IMR-90 (cell line): ENCODE results near the gene IL22RA2. TPM values are rescaled to one million over a fixed set of nuclear protein-coding genes. Genes with fewer than 3 reads are reported as not detected.

Experiments
- ATAC-seq: fragments of 200-7000 bp; cut with Tn5 transposase; 2 replicates; pipeline ENCODE4 v1.9.1; 2020; ENCODE audit warnings: low read depth, mild to moderate bottlenecking, moderate library complexity
- BruUV-seq: library from RNA; stranded (reverse); fragments of 400-500 nt; replicated peaks from 2 replicates; lab custom pipeline; 2021; lab: Mats Ljungman, UMichigan
- CTCF ChIA-PET: fragments of 300-600 bp; formaldehyde crosslinking; extraction: SDS; loops from one replicate; lab custom pipeline; 2021; ENCODE audit warnings: antibody characterized with exemption; lab: Yijun Ruan, JAX
- POLR2A ChIA-PET: fragments of 300-600 bp; sonication (Branson Sonifier 250); formaldehyde crosslinking; loops from one replicate; lab custom pipeline; 2022; ENCODE audit warnings: antibody characterized with exemption; ENCODE audit not compliant: unreplicated experiment; lab: Charles Lee
- DNase-seq: peaks from one replicate; pipeline ENCODE4 v3.0.0; 2013
- H2AFZ ChIP-seq: replicated peaks from 2 replicates; pipeline ENCODE3; 2013; ENCODE audit warnings: low read length, mild to moderate bottlenecking; ENCODE audit not compliant: poor library complexity
- H2AK5ac ChIP-seq: 2 replicates; pipeline ENCODE4 v1.6.1; 2013; ENCODE audit warnings: low read depth, low read length, inconsistent platforms
- H2AK9ac ChIP-seq: replicated peaks from 2 replicates; pipeline ENCODE3; 2013; ENCODE audit warnings: mild to moderate bottlenecking, low read depth, low read length, moderate library complexity; ENCODE audit not compliant: poor library complexity
- H2BK120ac ChIP-seq: 2 replicates; pipeline ENCODE4 v1.6.1; 2013; ENCODE audit warnings: low read depth, low read length, inconsistent platforms
- H2BK15ac ChIP-seq: 3 replicates; pipeline ENCODE4 v1.6.1; 2013; ENCODE audit warnings: low read depth, low read length, inconsistent platforms
- H2BK20ac ChIP-seq: 2 replicates; pipeline ENCODE4 v1.6.1; 2013; ENCODE audit warnings: low read depth, mild to moderate bottlenecking, inconsistent platforms, low read length, moderate library complexity
- H2BK5ac ChIP-seq: 2 replicates; pipeline ENCODE4 v1.6.1; 2013; ENCODE audit warnings: mild to moderate bottlenecking, low read depth, low read length, inconsistent platforms; ENCODE audit not compliant: poor library complexity, severe bottlenecking
- H3K14ac ChIP-seq: replicated peaks from 2 replicates; pipeline ENCODE4 v1.6.1; 2013; ENCODE audit warnings: low read depth, low read length, inconsistent platforms
- H3K18ac ChIP-seq: 2 replicates; pipeline ENCODE4 v1.6.1; 2013; ENCODE audit warnings: low read depth, low read length, control low read depth
- H3K23ac ChIP-seq: 2 replicates; pipeline ENCODE4 v1.6.1; 2013; ENCODE audit warnings: low read depth, low read length, inconsistent platforms
- H3K27ac ChIP-seq: 2 replicates; pipeline ENCODE4 v1.5.1; 2013; ENCODE audit warnings: mild to moderate bottlenecking, control low read depth, low read length; ENCODE audit not compliant: insufficient read depth
- H3K27me3 ChIP-seq: 2 replicates; pipeline ENCODE4 v1.6.1; 2013; ENCODE audit warnings: low read length; ENCODE audit not compliant: control insufficient read depth, insufficient read depth
- H3K36me3 ChIP-seq: 2 replicates; pipeline ENCODE4 v1.6.1; 2013; ENCODE audit warnings: low read length, mixed read lengths; ENCODE audit not compliant: control insufficient read depth, insufficient read depth
- H3K4ac ChIP-seq: 2 replicates; pipeline ENCODE4 v1.6.1; 2013; ENCODE audit warnings: low read depth, low read length, inconsistent platforms
- H3K4me1 ChIP-seq: 2 replicates; pipeline ENCODE4 v1.6.1; 2013; ENCODE audit warnings: low read length, mixed read lengths; ENCODE audit not compliant: control insufficient read depth, insufficient read depth
- H3K4me2 ChIP-seq: 2 replicates; pipeline ENCODE4 v1.6.1; 2013; ENCODE audit warnings: low read depth, mild to moderate bottlenecking, control low read depth, low read length, moderate library complexity
- H3K4me3 ChIP-seq: 2 replicates; pipeline ENCODE4 v1.5.1; 2013; ENCODE audit warnings: low read depth, mild to moderate bottlenecking, control low read depth, low read length, moderate library complexity; ENCODE audit not compliant: insufficient read depth
- H3K56ac ChIP-seq: 2 replicates; pipeline ENCODE4 v1.6.1; 2013; ENCODE audit warnings: low read length, inconsistent platforms; ENCODE audit not compliant: insufficient read depth; ENCODE audit errors: extremely low read depth
- H3K79me1 ChIP-seq, 2 experiments: 2 replicates each; pipeline ENCODE4 v1.6.1; 2013; ENCODE audit warnings: low read length in 2 of 2, inconsistent platforms in 1 of 2, low read depth in 1 of 2
- H3K9ac ChIP-seq: 2 replicates; pipeline ENCODE4 v1.6.1; 2013; ENCODE audit warnings: low read depth, low read length, control low read depth
- H3K9me1 ChIP-seq: 2 replicates; pipeline ENCODE4 v1.6.1; 2013; ENCODE audit warnings: low read length, inconsistent platforms; ENCODE audit not compliant: insufficient read depth
- H3K9me3 ChIP-seq: 2 replicates; pipeline ENCODE4 v1.6.1; 2013; ENCODE audit warnings: low read length; ENCODE audit not compliant: control insufficient read depth, insufficient read depth
- H4K20me1 ChIP-seq: 2 replicates; pipeline ENCODE4 v1.6.1; 2013; ENCODE audit warnings: low read length, inconsistent platforms; ENCODE audit not compliant: insufficient read depth
- H4K5ac ChIP-seq: 2 replicates; pipeline ENCODE4 v1.6.1; 2013; ENCODE audit warnings: mild to moderate bottlenecking, low read depth, low read length, control low read depth
- H4K8ac ChIP-seq, 2 experiments: 2 replicates each; pipeline ENCODE4 v1.6.1; 2013; ENCODE audit warnings: low read depth in 2 of 2, low read length in 2 of 2, control low read depth in 1 of 2, inconsistent platforms in 1 of 2
- H4K91ac ChIP-seq: 2 replicates; pipeline ENCODE4 v1.6.1; 2013; ENCODE audit warnings: low read depth, low read length, inconsistent platforms; ENCODE audit not compliant: insufficient read depth
- CEBPB ChIP-seq: IDR thresholded peaks from 2 replicates; pipeline ENCODE4 v1.6.1; 2012; ENCODE audit warnings: low read depth, low read length, improper control_type of control experiment
- WGBS, 2 experiments: methylation state at CpG; one replicate each; pipeline versions ENCODE4 v1.1.5 to v1.1.7; 2013; ENCODE audit warnings: missing lambda C conversion rate in 2 of 2; ENCODE audit not compliant: insufficient read length in 1 of 2; ENCODE audit errors: extremely low coverage in 2 of 2; 5-methylcytosine and 5-hydroxymethylcytosine counted together
- dilution Hi-C: fragments of 300-500 bp; cut with HindIII; formaldehyde crosslinking; loops from one replicate; pipeline ENCODE4 v1.14.3; 2018; ENCODE audit warnings: low sequenced_read_pairs; ENCODE audit not compliant: unreplicated experiment
- in situ Hi-C: fragments of 300-500 bp; cut with MboI; formaldehyde crosslinking; loops from 3 replicates; pipeline ENCODE4 v1.14.3; 2019; ENCODE audit warnings: low sequenced_read_pairs, inconsistent platforms, mixed read lengths
- intact Hi-C: fragments of 100-400 bp; cut with micrococcal nuclease; formaldehyde crosslinking; loops from 2 replicates; pipeline ENCODE4 v1.10.0; 2022
- polyA plus RNA-seq, 3 experiments: library from polyadenylated mRNA; depleted of rRNA; stranded (reverse); fragments of >200 nt; gene quantifications; 2 replicates each; pipeline ENCODE4 v1.2.3, GENCODE V29; 2012; ENCODE audit warnings: low replicate concordance in 1 of 3
- total RNA-seq: library from RNA; depleted of rRNA; stranded (reverse); fragments of >200 nt; gene quantifications from 2 replicates; pipeline ENCODE4 v1.2.3, GENCODE V29; 2012
- TF ChIP-seq, protein P1 (sequence below): fragments of 150-350 bp; IDR thresholded peaks from 2 replicates; pipeline ENCODE4 v1.6.1; 2017; ENCODE audit warnings: mild to moderate bottlenecking, antibody characterized with exemption, low read length, low read depth

Gene IL22RA2
- total and polyA plus RNA-seq, 2 of the 4 experiments (the other 2 are of a cell fraction), result not detected

DNA sequence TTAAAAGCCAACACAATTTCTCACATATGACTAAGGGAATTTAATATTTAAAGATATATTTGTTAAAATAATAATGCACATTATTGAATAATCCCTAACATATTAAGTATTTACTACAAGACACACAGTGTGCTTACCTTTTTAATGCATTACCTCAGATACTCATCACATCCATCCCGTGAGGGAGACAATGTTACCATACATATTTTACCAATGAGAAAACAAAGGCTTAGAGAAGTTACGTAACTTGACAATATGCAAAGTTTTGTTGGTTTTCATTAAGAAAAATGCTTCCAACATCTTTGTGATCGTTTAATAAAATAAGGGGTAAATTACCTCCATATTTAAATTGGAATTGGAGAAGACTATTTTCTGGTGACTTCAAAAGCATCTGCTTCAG is 41.5 kb upstream of the IL22RA2 start:
- intact Hi-C loops (no loop called here), dilution Hi-C loops (no loop called here), in situ Hi-C loops (no loop called here)

More for the DNA sequence above, 41.5 kb upstream of the IL22RA2 start:
- Histone ChIP-seq H2AFZ (no peak overlapping the region), H3K27me3 (no peaks in the 10 kb centered on the region), H3K36me3 (0 out of 2 replicates have a peak, but pooled peaks cover 1% of the 10 kb centered on the region), H2BK5ac (no peak overlapping the region), H4K5ac (no peak overlapping the region), H2AK5ac (no peak overlapping the region), H2BK15ac (no peak overlapping the region), H3K4me3 (no peak overlapping the region), H4K91ac (no peak overlapping the region), H3K4ac (no peak overlapping the region), H3K4me2 (no peak overlapping the region), H3K56ac (no peak overlapping the region), H3K9me1 (peaks cover 4% of the 10 kb centered on the region), H2AK9ac (no peak overlapping the region), H3K23ac (no peak overlapping the region), H3K27ac (no peak overlapping the region), H4K20me1 (peaks cover 39% of the 10 kb centered on the region), H4K8ac (no peak overlapping the region), H3K9me3 (no peaks in the 10 kb centered on the region), H3K14ac (no peak overlapping the region), H3K79me1 (peaks cover 30 to 54% of the 10 kb centered on the region in 2 experiments), H3K18ac (no peak overlapping the region), H3K9ac (no peak overlapping the region), H2BK20ac (no peak overlapping the region), H2BK120ac (no peak overlapping the region), H3K4me1 (peaks cover 5% of the 10 kb centered on the region)
- ChIA-PET CTCF (no interaction called here), POLR2A (no interaction called here)
- DNase-seq, result no peak
- peak; percentile 69 for TF ChIP-seq CEBPB
- TF ChIP-seq, protein P1, sequence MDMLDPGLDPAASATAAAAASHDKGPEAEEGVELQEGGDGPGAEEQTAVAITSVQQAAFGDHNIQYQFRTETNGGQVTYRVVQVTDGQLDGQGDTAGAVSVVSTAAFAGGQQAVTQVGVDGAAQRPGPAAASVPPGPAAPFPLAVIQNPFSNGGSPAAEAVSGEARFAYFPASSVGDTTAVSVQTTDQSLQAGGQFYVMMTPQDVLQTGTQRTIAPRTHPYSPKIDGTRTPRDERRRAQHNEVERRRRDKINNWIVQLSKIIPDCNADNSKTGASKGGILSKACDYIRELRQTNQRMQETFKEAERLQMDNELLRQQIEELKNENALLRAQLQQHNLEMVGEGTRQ, result no peak
- WGBS, 2 experiments, result no CpG with 5 or more reads among the region's 3 CpGs
- no peak for ATAC-seq
- BruUV-seq, result no TSS peak
